Umbilical cord (tissue), 2 donors: ENCODE results near the gene AVL9. TPM values are rescaled to one million over a fixed set of nuclear protein-coding genes. Genes with fewer than 3 reads are reported as not detected.
"Not testable (repeated sequence)": the region's sequence is repeated elsewhere in the genome, so short reads cannot be mapped to it uniquely, and the experiment has no call there.

Source experiments
- DNase-seq: peaks from one replicate; pipeline ENCODE4 v3.0.0-alpha.2; 2015; ENCODE audit warnings: low spot score
- total RNA-seq: library from RNA; depleted of rRNA; stranded (reverse); fragments of >200 nt; gene quantifications from one replicate; pipeline ENCODE4 v1.2.3, GENCODE V29; 2014; ENCODE audit warnings: low replicate concordance; ENCODE audit not compliant: insufficient read depth

Gene AVL9
- total RNA-seq, 1 donor from 2014 or later = 19.0 TPM

DNA sequence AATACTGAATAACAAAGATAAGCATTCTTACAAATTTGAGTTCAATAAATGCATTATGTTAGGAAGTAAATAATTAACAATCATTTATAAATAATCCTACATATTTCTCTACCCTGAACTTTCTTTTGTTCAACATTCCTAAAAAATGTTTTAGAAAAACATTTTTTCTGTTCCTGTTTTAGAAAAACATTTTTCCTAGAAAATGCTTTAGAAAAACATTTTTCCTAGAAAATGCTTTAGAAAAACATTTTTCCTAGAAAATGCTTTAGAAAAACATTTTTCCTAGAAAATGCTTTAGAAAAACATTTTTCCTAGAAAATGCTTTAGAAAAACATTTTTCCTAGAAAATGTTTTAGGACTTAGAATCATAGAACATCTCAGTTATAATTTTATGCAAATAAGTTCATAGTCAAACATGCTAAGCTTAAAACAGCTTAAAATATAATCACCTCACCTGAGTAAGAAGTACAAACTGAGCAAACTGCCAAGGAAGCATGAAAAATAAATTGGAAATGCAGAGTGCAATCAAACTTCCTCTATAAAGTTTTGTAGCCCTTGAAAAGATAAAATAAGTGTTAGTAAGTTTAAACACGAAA lies 139.6 kb downstream of the AVL9 start:
- DNase-seq = not testable (repeated sequence)

DNA sequence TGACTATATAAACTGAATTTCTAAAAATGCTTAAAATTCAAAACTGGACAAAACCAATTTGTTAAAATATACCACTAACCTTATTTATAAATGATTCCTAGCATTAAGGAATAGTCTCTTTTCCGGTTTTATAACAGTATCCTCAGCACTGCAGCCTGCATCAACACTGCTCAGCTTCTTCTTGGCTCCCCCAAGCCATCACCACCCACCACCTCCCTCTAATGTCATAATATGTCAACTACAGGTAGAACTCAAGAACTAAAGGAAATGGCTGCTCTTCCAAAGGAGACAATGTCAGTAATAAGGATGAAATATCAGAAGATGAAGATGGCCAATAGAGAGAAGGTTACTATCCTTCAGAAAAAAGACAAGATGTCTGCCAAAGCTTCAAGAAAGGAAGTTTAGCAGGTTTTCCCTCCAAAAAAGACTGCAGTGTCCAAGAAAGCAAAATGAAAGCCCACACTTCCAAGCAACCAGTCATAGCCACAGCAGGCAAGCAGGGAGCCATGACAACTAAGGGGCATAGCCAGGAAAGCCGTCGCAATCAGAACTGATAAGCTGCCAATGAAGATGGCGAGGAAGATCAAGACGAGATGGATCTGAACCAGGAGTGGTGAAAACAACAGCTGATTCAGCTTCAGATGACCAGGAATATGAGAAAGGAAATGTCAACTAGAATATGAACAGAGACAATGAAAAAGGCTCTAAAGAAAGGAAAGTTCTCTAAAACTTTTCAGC lies 141.6 kb downstream of the AVL9 start:
- not testable (repeated sequence) for DNase-seq

DNA sequence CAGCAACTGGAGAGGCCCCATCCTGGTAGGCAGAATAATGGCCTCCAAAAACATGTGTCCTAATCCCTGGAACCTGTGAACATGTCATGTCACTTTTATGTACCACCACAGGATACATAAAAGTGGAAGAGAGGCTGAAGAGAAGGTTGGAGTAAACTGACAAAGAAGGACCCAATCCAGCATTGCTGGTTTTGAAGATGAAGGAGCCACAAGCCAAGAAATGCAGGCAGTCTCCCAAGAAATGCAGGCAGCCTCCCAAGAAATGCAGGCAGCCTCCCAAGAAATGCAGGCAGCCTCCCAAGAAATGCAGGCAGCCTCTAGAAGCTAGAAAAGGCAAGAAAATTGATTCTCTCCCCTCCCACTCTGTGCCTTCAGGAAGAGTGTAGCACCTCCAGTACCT lies 142.3 kb downstream of the AVL9 start:
- DNase-seq = not testable (repeated sequence)

Other genes starting within 250 kb of the AVL9 start
- 28.6 TPM for gene LSM5, start 5.1 kb upstream of the AVL9 start, total RNA-seq